Duodenal mucosa (tissue), 2 donors: ENCODE data around the gene DDX59.

ENCODE experiments used
- H3K27ac ChIP-seq: one replicate; pipeline ENCODE4 v1.7.0; 2013; ENCODE audit warnings: low read depth, low read length
- H3K27me3 ChIP-seq, 2 donors: one replicate each; pipeline ENCODE4 v1.7.0; 2013; ENCODE audit warnings: low read length in 2 of 2, control low read depth in 1 of 2; ENCODE audit not compliant: insufficient read depth in 2 of 2, control insufficient read depth in 1 of 2
- H3K36me3 ChIP-seq, 2 donors: one replicate each; pipeline ENCODE4 v1.7.0; 2013; ENCODE audit warnings: low read length in 2 of 2, control low read depth in 1 of 2; ENCODE audit not compliant: insufficient read depth in 2 of 2, control insufficient read depth in 1 of 2
- H3K4me1 ChIP-seq, 2 donors: one replicate each; pipeline ENCODE4 v1.7.0; 2013; ENCODE audit warnings: low read length in 2 of 2, control low read depth in 1 of 2; ENCODE audit not compliant: insufficient read depth in 2 of 2, control insufficient read depth in 1 of 2
- H3K4me3 ChIP-seq, 2 donors: one replicate each; pipeline ENCODE4 v1.7.0; 2013; ENCODE audit warnings: low read length in 2 of 2, low read depth in 1 of 2
- H3K9ac ChIP-seq, 2 donors: one replicate each; pipeline ENCODE4 v1.7.0; 2013; ENCODE audit warnings: low read length in 2 of 2, low read depth in 1 of 2
- H3K9me3 ChIP-seq, 2 donors: one replicate each; pipeline ENCODE4 v1.7.0; 2013; ENCODE audit warnings: low read length in 2 of 2, control low read depth in 1 of 2; ENCODE audit not compliant: control insufficient read depth in 1 of 2

DDX59 gene

DNA sequence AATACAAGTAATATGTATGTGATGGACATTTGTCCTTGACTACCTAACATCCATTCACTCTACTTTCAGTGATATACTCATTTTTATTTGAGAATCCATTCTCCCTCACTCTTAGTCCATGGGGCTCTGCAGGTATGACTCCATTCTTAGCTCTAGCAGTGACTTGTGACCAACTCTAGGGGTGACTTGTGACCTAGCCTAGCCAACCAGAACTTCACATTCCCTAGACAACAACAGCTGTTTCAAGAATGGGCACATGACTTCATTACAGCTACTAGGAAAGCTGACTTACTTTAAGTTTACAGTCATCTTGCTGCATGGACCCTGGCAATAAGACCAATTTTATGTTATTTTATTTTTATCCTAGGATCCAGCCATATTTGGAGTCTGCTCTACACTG, 23.6 kb upstream of the DDX59 start:
- Histone ChIP-seq H3K27ac (no peak overlapping the region), H3K36me3 (no peaks in the 10 kb centered on the region), H3K9ac (no peak overlapping the region), H3K27me3 (no peaks in the 10 kb centered on the region), H3K4me3 (no peak overlapping the region), H3K9me3 (no peaks in the 10 kb centered on the region), H3K4me1 (no peaks in the 10 kb centered on the region)

GRCh38 chr1:200692316-200692715, 22.6 kb upstream of the DDX59 start:
- Histone ChIP-seq H3K4me1 (no peaks in the 10 kb centered on the region), H3K27ac (no peak overlapping the region), H3K9ac (no peak overlapping the region), H3K27me3 (no peaks in the 10 kb centered on the region), H3K36me3 (no peaks in the 10 kb centered on the region), H3K9me3 (no peaks in the 10 kb centered on the region), H3K4me3 (no peak overlapping the region)

- Histone ChIP-seq H3K27ac (no peak overlapping the region), H3K9me3 (no peaks in the 10 kb centered on the region), H3K36me3 (no peaks in the 10 kb centered on the region), H3K9ac (no peak overlapping the region), H3K27me3 (no peaks in the 10 kb centered on the region), H3K4me1 (no peaks in the 10 kb centered on the region), H3K4me3 (no peak overlapping the region)
Observed at GRCh38 chr1:200686620-200687019, 16.9 kb upstream of the DDX59 start.

GRCh38 chr1:200684015-200684414, 14.3 kb upstream of the DDX59 start:
- Histone ChIP-seq H3K9me3 (no peaks in the 10 kb centered on the region), H3K4me3 (no peak overlapping the region), H3K36me3 (no peaks in the 10 kb centered on the region), H3K27ac (no peak overlapping the region), H3K4me1 (no peaks in the 10 kb centered on the region), H3K27me3 (no peaks in the 10 kb centered on the region), H3K9ac (no peak overlapping the region)

DNA sequence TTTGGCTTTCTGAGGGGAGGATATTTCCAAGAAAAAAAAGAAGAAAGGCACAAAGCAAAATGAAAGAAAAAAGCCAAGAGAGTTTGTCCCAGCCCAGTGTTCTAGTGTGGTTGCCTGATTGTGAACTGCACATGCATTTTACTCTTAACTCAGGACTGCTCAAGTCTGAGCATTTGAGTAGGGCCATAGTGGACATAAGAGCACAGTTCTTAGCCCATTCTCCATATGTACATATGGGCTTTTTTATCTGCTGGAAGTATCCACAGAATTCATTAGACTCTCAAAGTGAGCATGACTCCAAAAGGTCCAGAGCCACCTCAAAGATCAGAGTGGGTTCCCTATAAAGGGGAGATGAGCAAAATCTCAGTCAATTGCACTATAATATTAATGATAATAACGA, 13.6 kb upstream of the DDX59 start:
- Histone ChIP-seq H3K27ac (no peak overlapping the region), H3K36me3 (no peaks in the 10 kb centered on the region), H3K9me3 (no peaks in the 10 kb centered on the region), H3K4me1 (no peaks in the 10 kb centered on the region), H3K27me3 (no peaks in the 10 kb centered on the region), H3K4me3 (no peak overlapping the region), H3K9ac (no peak overlapping the region)

DNA sequence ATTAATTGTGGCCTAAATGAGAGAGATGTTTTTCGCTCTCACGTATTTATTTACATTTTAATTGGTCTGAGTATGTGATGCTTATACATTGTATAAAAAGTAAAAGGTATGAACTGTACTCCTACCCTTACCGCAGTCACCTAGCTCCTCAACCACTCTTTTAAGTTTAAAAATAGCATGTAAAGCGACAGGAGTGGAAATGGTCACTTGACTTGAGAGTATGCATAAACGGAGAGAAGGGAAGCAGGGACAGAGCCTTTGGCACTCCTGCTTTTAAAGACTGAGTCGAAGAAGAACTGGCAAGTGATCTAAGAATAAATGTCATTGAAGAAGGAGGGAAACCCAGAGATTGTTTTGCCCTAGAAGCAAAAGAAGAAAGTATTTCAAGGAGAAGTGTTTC, 11.5 kb upstream of the DDX59 start:
- no peaks in the 10 kb centered on the region for H3K9me3 ChIP-seq
- no peak overlapping the region for H3K9ac ChIP-seq
- H3K4me1 ChIP-seq, result no peaks in the 10 kb centered on the region
- H3K27ac ChIP-seq, result no peak overlapping the region
- H3K36me3 ChIP-seq, result no peaks in the 10 kb centered on the region
- no peak overlapping the region for H3K4me3 ChIP-seq
- no peaks in the 10 kb centered on the region for H3K27me3 ChIP-seq

DNA sequence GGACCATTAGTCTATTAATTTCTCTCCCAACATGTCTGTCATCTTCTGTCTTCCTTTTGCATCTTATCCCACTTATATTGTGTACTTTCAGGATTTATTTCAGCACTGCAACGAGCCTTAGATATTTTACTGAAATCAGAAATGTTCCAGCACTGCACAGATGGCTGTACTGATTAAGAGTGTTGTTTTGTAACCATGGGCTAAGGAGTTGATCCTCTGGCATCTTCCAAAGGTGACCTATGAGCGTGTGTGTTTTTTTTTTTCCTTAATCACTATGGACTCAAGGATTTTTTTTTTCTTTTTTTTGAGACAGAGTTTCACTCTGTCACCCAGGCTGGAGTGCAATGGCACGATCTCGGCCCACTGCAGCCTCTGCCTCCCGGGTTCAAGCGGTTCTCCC, 7.1 kb upstream of the DDX59 start:
- Histone ChIP-seq H3K27ac (no peak overlapping the region), H3K4me3 (no peak overlapping the region), H3K4me1 (no peaks in the 10 kb centered on the region), H3K36me3 (no peaks in the 10 kb centered on the region), H3K9me3 (no peaks in the 10 kb centered on the region), H3K27me3 (no peaks in the 10 kb centered on the region), H3K9ac (no peak overlapping the region)

GRCh38 chr1:200675588-200675852, 5.8 kb upstream of the DDX59 start:
- H3K9ac ChIP-seq, result no peak overlapping the region
- no peaks in the 10 kb centered on the region for H3K27me3 ChIP-seq
- peaks cover 5 to 7% of the 10 kb centered on the region in 2 donors for H3K4me1 ChIP-seq
- H3K4me3 ChIP-seq, result no peak overlapping the region
- no peak overlapping the region for H3K27ac ChIP-seq
- H3K36me3 ChIP-seq, result no peaks in the 10 kb centered on the region
- no peaks in the 10 kb centered on the region for H3K9me3 ChIP-seq

DNA sequence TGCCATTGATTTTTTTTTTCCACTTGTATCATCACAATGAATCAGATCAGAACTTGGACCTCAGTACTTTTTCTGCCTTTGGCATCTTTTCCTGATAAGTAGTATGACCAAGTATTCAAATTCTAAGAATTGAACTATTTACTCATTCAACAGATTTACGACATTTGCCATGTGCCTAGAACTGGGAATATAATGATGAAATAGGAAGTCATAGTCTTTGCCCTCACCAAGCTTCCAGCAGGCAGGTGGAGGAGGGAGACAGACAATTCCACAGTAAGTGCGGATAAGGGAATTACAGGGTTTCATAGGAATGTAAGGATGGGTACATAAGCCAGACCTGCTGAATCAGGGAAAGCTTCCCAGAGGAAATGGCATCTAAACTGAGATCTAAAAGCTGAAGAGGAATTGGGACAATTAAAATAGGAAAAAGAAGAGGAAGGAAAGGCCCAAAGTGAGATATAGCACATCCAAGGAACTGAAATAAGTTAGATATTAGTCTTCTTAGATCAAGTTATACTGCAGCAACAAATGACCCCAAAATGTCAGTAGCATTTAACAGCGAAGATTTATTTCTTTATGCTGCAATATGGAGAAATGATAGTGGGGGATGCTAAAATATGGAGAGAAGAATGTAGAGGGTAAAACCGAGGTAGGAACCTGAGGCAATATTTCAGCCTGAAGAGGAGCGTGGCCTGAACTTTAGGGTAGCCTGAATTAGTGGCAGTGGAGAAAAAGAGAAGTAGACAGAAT, 5.3 kb upstream of the DDX59 start:
- Histone ChIP-seq H3K27ac (no peak overlapping the region), H3K27me3 (no peaks in the 10 kb centered on the region), H3K9ac (no peak overlapping the region), H3K4me1 (peaks cover 6 to 12% of the 10 kb centered on the region in 2 donors), H3K4me3 (no peak overlapping the region), H3K9me3 (no peaks in the 10 kb centered on the region), H3K36me3 (no peaks in the 10 kb centered on the region)

GRCh38 chr1:200673952-200674823, 4.5 kb upstream of the DDX59 start:
- no peaks in the 10 kb centered on the region for H3K27me3 ChIP-seq
- H3K36me3 ChIP-seq, result no peaks in the 10 kb centered on the region
- peaks cover 6 to 13% of the 10 kb centered on the region in 2 donors for H3K4me1 ChIP-seq
- no peaks in the 10 kb centered on the region for H3K9me3 ChIP-seq
- no peak overlapping the region for H3K4me3 ChIP-seq
- H3K27ac ChIP-seq, result no peak overlapping the region
- H3K9ac ChIP-seq, result no peak overlapping the region
